ENCODE data around the gene FAM169A. TPM values are rescaled to one million over a fixed set of nuclear protein-coding genes. Genes with fewer than 3 reads are reported as not detected.
"Not testable (repeated sequence)": the region's sequence is repeated elsewhere in the genome, so short reads cannot be mapped to it uniquely, and the experiment has no call there.

FAM169A gene
- polyA plus RNA-seq, 1 donor from 2014 or later: 46.7 TPM

DNA sequence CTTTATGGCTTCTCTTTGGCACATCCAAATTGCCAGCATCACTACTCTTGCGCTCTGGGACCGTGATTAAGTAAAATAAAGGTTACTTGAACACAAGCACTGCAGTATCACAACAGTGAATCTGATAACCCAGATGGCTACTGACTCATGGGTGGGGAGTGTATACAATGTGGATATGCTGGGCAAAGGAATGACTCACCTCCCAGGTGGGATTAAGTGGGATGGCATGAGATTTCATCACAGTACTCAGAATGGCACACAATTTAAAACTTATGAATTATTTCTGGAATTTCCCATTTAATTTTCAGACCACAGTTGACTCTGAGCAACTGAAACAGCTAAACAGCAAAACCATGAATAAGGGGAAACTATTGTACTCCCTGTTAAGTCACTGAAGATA, 103.6 kb downstream of the FAM169A start:
- no peak overlapping the region for H2AFZ ChIP-seq (ENCODE audit: low read depth, low read length)
- no peak for TF ChIP-seq POLR2AphosphoS5 (IDR thresholded peaks at IDR 0.05)
- TF ChIP-seq TAF1 (IDR thresholded peaks at IDR 0.05; ENCODE audit: low read depth): no peak
- no peak for TF ChIP-seq SMC3 (conservative IDR thresholded peaks at IDR 0.05; ENCODE audit: poor library complexity)
- TF ChIP-seq, protein P1, sequence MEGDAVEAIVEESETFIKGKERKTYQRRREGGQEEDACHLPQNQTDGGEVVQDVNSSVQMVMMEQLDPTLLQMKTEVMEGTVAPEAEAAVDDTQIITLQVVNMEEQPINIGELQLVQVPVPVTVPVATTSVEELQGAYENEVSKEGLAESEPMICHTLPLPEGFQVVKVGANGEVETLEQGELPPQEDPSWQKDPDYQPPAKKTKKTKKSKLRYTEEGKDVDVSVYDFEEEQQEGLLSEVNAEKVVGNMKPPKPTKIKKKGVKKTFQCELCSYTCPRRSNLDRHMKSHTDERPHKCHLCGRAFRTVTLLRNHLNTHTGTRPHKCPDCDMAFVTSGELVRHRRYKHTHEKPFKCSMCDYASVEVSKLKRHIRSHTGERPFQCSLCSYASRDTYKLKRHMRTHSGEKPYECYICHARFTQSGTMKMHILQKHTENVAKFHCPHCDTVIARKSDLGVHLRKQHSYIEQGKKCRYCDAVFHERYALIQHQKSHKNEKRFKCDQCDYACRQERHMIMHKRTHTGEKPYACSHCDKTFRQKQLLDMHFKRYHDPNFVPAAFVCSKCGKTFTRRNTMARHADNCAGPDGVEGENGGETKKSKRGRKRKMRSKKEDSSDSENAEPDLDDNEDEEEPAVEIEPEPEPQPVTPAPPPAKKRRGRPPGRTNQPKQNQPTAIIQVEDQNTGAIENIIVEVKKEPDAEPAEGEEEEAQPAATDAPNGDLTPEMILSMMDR (IDR thresholded peaks at IDR 0.05; ENCODE audit: poor library complexity, severe bottlenecking): no peak
- TF ChIP-seq MXI1 (conservative IDR thresholded peaks at IDR 0.05; ENCODE audit: poor library complexity, severe bottlenecking): no peak
- no peak for TF ChIP-seq RAD21 (conservative IDR thresholded peaks at IDR 0.05)
- TF ChIP-seq EZH2 (IDR thresholded peaks at IDR 0.05; ENCODE audit: borderline replicate concordance, insufficient read depth, low read length, poor library complexity, severe bottlenecking): no peak
- TF ChIP-seq REST (IDR thresholded peaks at IDR 0.05; ENCODE audit: borderline replicate concordance): no peak
- TF ChIP-seq EP300 (conservative IDR thresholded peaks at IDR 0.05; ENCODE audit: poor library complexity, severe bottlenecking): no peak
- H3K36me3 ChIP-seq (ENCODE audit: insufficient read depth, low read length): no peaks in the 10 kb centered on the region
- no peak overlapping the region for H3K27ac ChIP-seq (ENCODE audit: low read length)
- no peak overlapping the region for H3K4me3 ChIP-seq (ENCODE audit: low read length)
- H3F3A ChIP-seq (ENCODE audit: insufficient read depth, low read length, poor library complexity, severe bottlenecking): no peaks in the 10 kb centered on the region
- H3K4me2 ChIP-seq (ENCODE audit: low read length): no peak overlapping the region
- H3K9ac ChIP-seq (ENCODE audit: low read length): no peak overlapping the region
- H3K9me2 ChIP-seq (ENCODE audit: insufficient read depth, low read length): no peaks in the 10 kb centered on the region
- no peaks in the 10 kb centered on the region for H3K27me3 ChIP-seq (ENCODE audit: insufficient read depth, low read depth, low read length)
- peaks cover 43% of the 10 kb centered on the region for H3K79me2 ChIP-seq (replicated peaks; ENCODE audit: insufficient read depth, low read length)
- H4K20me1 ChIP-seq (ENCODE audit: insufficient read depth): no peaks in the 10 kb centered on the region
- no peaks in the 10 kb centered on the region for H3K9me3 ChIP-seq (ENCODE audit: low read length)

- Histone ChIP-seq H3K9me3 (ENCODE audit: low read length) (no peaks in the 10 kb centered on the region), H3F3A (ENCODE audit: insufficient read depth, low read length, poor library complexity, severe bottlenecking) (no peaks in the 10 kb centered on the region), H3K27me3 (ENCODE audit: insufficient read depth, low read depth, low read length) (no peaks in the 10 kb centered on the region), H3K9ac (ENCODE audit: low read length) (no peak overlapping the region), H3K4me3 (ENCODE audit: low read length) (no peak overlapping the region), H3K9me2 (ENCODE audit: insufficient read depth, low read length) (no peaks in the 10 kb centered on the region), H2AFZ (ENCODE audit: low read depth, low read length) (no peak overlapping the region), H3K79me2 (replicated peaks; ENCODE audit: insufficient read depth, low read length) (peaks cover 32% of the 10 kb centered on the region), H3K36me3 (ENCODE audit: insufficient read depth, low read length) (peaks cover under 1% of the 10 kb centered on the region), H3K27ac (ENCODE audit: low read length) (no peak overlapping the region), H3K4me2 (ENCODE audit: low read length) (no peak overlapping the region), H4K20me1 (ENCODE audit: insufficient read depth) (no peaks in the 10 kb centered on the region)
- TF ChIP-seq EZH2 (IDR thresholded peaks at IDR 0.05; ENCODE audit: borderline replicate concordance, insufficient read depth, low read length, poor library complexity, severe bottlenecking) (no peak), REST (IDR thresholded peaks at IDR 0.05; ENCODE audit: borderline replicate concordance) (no peak), MXI1 (conservative IDR thresholded peaks at IDR 0.05; ENCODE audit: poor library complexity, severe bottlenecking) (no peak), POLR2AphosphoS5 (IDR thresholded peaks at IDR 0.05) (no peak), RAD21 (conservative IDR thresholded peaks at IDR 0.05) (no peak), TAF1 (IDR thresholded peaks at IDR 0.05; ENCODE audit: low read depth) (no peak), EP300 (conservative IDR thresholded peaks at IDR 0.05; ENCODE audit: poor library complexity, severe bottlenecking) (no peak), SMC3 (conservative IDR thresholded peaks at IDR 0.05; ENCODE audit: poor library complexity) (no peak)
- TF ChIP-seq, protein P1 (IDR thresholded peaks at IDR 0.05; ENCODE audit: poor library complexity, severe bottlenecking): no peak
Measured at GRCh38 chr5:74761241-74761640, 104.9 kb downstream of the FAM169A start.

DNA sequence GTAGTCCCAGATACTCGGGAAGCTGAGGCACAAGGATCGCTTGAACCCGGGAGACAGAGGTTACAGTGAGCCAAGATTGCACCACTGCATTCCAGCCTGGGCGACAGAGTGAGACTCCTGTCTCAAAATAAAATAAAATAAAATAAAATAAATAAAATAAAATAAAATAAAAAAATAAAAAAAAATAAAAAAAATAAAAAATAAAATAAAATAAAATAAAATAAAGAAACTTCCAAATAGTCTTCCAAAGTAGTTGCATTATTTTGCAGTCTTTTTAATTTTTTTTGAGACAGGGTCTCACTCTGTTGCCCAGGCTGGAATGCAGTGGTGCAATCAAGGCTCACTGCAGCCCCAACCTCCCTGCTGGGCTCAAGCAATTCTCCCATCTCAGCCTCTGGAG, 117.4 kb downstream of the FAM169A start:
- H3K9ac ChIP-seq (ENCODE audit: low read length); H3K79me2 ChIP-seq (replicated peaks; ENCODE audit: insufficient read depth, low read length); H3K9me2 ChIP-seq (ENCODE audit: insufficient read depth, low read length); H3K4me2 ChIP-seq (ENCODE audit: low read length); H3K27me3 ChIP-seq (ENCODE audit: insufficient read depth, low read depth, low read length); H3K36me3 ChIP-seq (ENCODE audit: insufficient read depth, low read length); H3F3A ChIP-seq (ENCODE audit: insufficient read depth, low read length, poor library complexity, severe bottlenecking); H2AFZ ChIP-seq (ENCODE audit: low read depth, low read length); H3K27ac ChIP-seq (ENCODE audit: low read length); H3K9me3 ChIP-seq (ENCODE audit: low read length); H4K20me1 ChIP-seq (ENCODE audit: insufficient read depth); H3K4me3 ChIP-seq (ENCODE audit: low read length): not testable (repeated sequence)
